GM06990 (cell line): ENCODE measurements around the gene ETNK1.
"Not testable (repeated sequence)": the region's sequence is repeated elsewhere in the genome, so short reads cannot be mapped to it uniquely, and the experiment has no call there.

Source experiments
- DNase-seq: peaks from one replicate; pipeline ENCODE4 v3.0.0-alpha.2; 2011; ENCODE audit not compliant: insufficient read length; ENCODE audit errors: extremely low read depth
- H3K27me3 ChIP-seq: replicated peaks from 2 replicates; pipeline ENCODE4 v1.6.0; 2011; ENCODE audit warnings: low read length; ENCODE audit not compliant: control insufficient read depth, insufficient read depth
- H3K36me3 ChIP-seq: 2 replicates; pipeline ENCODE4 v1.5.1; 2011; ENCODE audit warnings: low read length; ENCODE audit not compliant: control insufficient read depth, insufficient read depth
- H3K4me3 ChIP-seq: replicated peaks from 2 replicates; pipeline ENCODE4 v1.5.1; 2011; ENCODE audit warnings: low read depth, mild to moderate bottlenecking, control low read depth, low read length
- CTCF ChIP-seq: IDR thresholded peaks from 2 replicates; pipeline ENCODE4 v1.5.1; 2011; ENCODE audit warnings: low read length, control low read depth, mild to moderate bottlenecking, inconsistent platforms; ENCODE audit not compliant: insufficient read depth, poor library complexity, severe bottlenecking

Gene ETNK1

GRCh38 chr12:22609501-22609900 is 15.5 kb upstream of the ETNK1 start:
- Histone ChIP-seq H3K27me3 (no peaks in the 10 kb centered on the region), H3K4me3 (no peak overlapping the region), H3K36me3 (no peaks in the 10 kb centered on the region)
- DNase-seq: no peak
- TF ChIP-seq CTCF: no peak

- DNase-seq: no peak
These were observed 14.8 kb upstream of the ETNK1 start for GRCh38 chr12:22610131-22610530.

GRCh38 chr12:22612822-22613221 is 12.1 kb upstream of the ETNK1 start:
- not testable (repeated sequence) for DNase-seq, H3K4me3 ChIP-seq, H3K36me3 ChIP-seq, H3K27me3 ChIP-seq

More at GRCh38 chr12:22610131-22610530, 14.8 kb upstream of the ETNK1 start:
- Histone ChIP-seq H3K27me3 (no peaks in the 10 kb centered on the region), H3K4me3 (no peak overlapping the region), H3K36me3 (no peaks in the 10 kb centered on the region)
- no peak for TF ChIP-seq CTCF

- Histone ChIP-seq H3K27me3 (no peaks in the 10 kb centered on the region), H3K4me3 (no peak overlapping the region), H3K36me3 (no peaks in the 10 kb centered on the region)
- no peak for TF ChIP-seq CTCF
- DNase-seq: no peak
These were observed 8.9 kb upstream of the ETNK1 start for GRCh38 chr12:22615963-22616501.

GRCh38 chr12:22617630-22618029 is 7.3 kb upstream of the ETNK1 start:
- TF ChIP-seq CTCF: no peak
- no peak overlapping the region for H3K4me3 ChIP-seq
- H3K27me3 ChIP-seq: no peaks in the 10 kb centered on the region
- no peak for DNase-seq
- no peaks in the 10 kb centered on the region for H3K36me3 ChIP-seq

GRCh38 chr12:22624548-22624869 is 462 bp upstream of the ETNK1 start:
- DNase-seq: no peak
- H3K4me3 ChIP-seq: peak overlapping the region; percentile 83
- no peak for TF ChIP-seq CTCF
- no peaks in the 10 kb centered on the region for H3K27me3 ChIP-seq
- H3K36me3 ChIP-seq: no peaks in the 10 kb centered on the region
